CD8-positive, alpha-beta memory T cell (primary cell): ENCODE results near the gene MAP2K6. TPM values are rescaled to one million over a fixed set of nuclear protein-coding genes. Genes with fewer than 3 reads are reported as not detected.

Source experiments
- CTCF ChIA-PET: fragments of 350-600 bp; sonication (Branson Sonifier 250); formaldehyde crosslinking; loops from one replicate; lab custom pipeline; 2021; ENCODE audit warnings: antibody characterized with exemption; lab: Charles Lee
- POLR2A ChIA-PET: fragments of 350-600 bp; sonication (Branson Sonifier 250); formaldehyde crosslinking; loops from one replicate; lab custom pipeline; 2021; ENCODE audit warnings: antibody characterized with exemption; lab: Charles Lee
- DNase-seq, 5 donors: peaks; one replicate each; pipeline versions ENCODE4 v3.0.0 to v3.0.0-alpha.2; 2020 to 2022; ENCODE audit warnings: mixed read lengths in 1 of 5
- H3K27ac ChIP-seq: one replicate; pipeline ENCODE4 v1.7.0; 2013; ENCODE audit warnings: low read depth, mild to moderate bottlenecking, low read length, moderate library complexity
- H3K27me3 ChIP-seq: 2 replicates; pipeline ENCODE4 v1.7.0; 2013; ENCODE audit warnings: low read length, mild to moderate bottlenecking; ENCODE audit not compliant: insufficient read depth, poor library complexity, severe bottlenecking
- H3K36me3 ChIP-seq: 2 replicates; pipeline ENCODE4 v1.7.0; 2013; ENCODE audit warnings: mild to moderate bottlenecking, low read length, moderate library complexity; ENCODE audit not compliant: insufficient read depth
- H3K4me1 ChIP-seq: 2 replicates; pipeline ENCODE4 v1.7.0; 2013; ENCODE audit warnings: mild to moderate bottlenecking, low read length, moderate library complexity; ENCODE audit not compliant: insufficient read depth
- H3K4me3 ChIP-seq: 2 replicates; pipeline ENCODE4 v1.7.0; 2013; ENCODE audit warnings: mild to moderate bottlenecking, low read length
- H3K9me3 ChIP-seq: 2 replicates; pipeline ENCODE4 v1.7.0; 2013; ENCODE audit warnings: mild to moderate bottlenecking, low read length
- H3K27ac Mint-ChIP-seq, 8 donors: one replicate each; pipeline ENCODE4 v1.8.0; 2020 to 2021; ENCODE audit warnings: mixed read lengths in 8 of 8, mild to moderate bottlenecking in 6 of 8, inconsistent platforms in 3 of 8, moderate library complexity in 3 of 8
- H3K27me3 Mint-ChIP-seq, 2 donors: one replicate each; pipeline ENCODE4 v1.8.0; 2020 to 2021; ENCODE audit warnings: mixed read lengths in 2 of 2, mild to moderate bottlenecking in 1 of 2, moderate library complexity in 1 of 2
- H3K36me3 Mint-ChIP-seq, 3 donors: one replicate each; pipeline ENCODE4 v1.8.0; 2020 to 2021; ENCODE audit warnings: mixed read lengths in 3 of 3, inconsistent platforms in 1 of 3, mild to moderate bottlenecking in 1 of 3
- H3K4me1 Mint-ChIP-seq, 3 donors: one replicate each; pipeline ENCODE4 v1.8.0; 2020 to 2021; ENCODE audit warnings: mixed read lengths in 3 of 3, inconsistent platforms in 1 of 3, mild to moderate bottlenecking in 1 of 3
- H3K4me3 Mint-ChIP-seq, 7 donors: one replicate each; pipeline ENCODE4 v1.8.0; 2020 to 2021; ENCODE audit warnings: mixed read lengths in 7 of 7, mild to moderate bottlenecking in 6 of 7, moderate library complexity in 4 of 7, inconsistent platforms in 2 of 7
- H3K9me3 Mint-ChIP-seq, 5 donors: one replicate each; pipeline ENCODE4 v1.8.0; 2020 to 2022; ENCODE audit warnings: mixed read lengths in 5 of 5, mild to moderate bottlenecking in 3 of 5, moderate library complexity in 2 of 5, inconsistent platforms in 1 of 5
- polyA plus RNA-seq: library from polyadenylated mRNA; unstranded; fragments of 300-500 nt; fragmentation: Illumina TruSeq; gene quantifications from one replicate; pipeline ENCODE4 v1.2.3, GENCODE V29; 2021
- total RNA-seq, 2 experiments: library from RNA; stranded (reverse); gene quantifications; one replicate each; pipeline ENCODE4 v1.2.3, GENCODE V29; 2021

Gene MAP2K6
- total and polyA plus RNA-seq, 3 experiments from 2014 or later, result 1.9 to 18.7 (median 2.5) TPM

DNA sequence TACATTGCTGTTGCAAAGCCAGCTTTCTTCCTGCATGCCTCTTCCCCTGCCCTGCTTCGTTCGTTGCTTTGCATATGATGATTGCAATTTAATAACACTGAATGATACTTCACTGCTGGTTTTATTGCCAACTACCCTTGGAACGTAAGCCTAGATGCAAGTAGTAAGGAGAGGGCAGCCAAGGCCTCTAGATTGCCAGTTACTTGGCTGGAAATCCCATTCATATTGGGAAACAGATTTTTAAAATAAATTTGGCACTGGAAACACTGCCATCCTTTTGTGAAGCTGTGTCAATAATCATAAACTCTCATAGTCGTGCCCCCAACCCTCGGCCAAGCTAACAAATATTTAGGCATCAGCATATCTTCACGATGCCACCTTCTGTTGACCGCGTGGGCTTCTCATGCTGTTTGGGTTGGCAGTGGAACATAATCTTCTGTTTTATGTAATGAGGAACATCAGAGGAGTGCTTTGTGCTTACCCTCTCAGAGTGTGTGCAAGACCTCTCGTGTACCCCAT lies 86.5 kb downstream of the MAP2K6 start:
- no peaks in the 10 kb centered on the region for H3K9me3 ChIP-seq
- Mint-ChIP-seq H3K27me3 (no peaks in the 10 kb centered on the region), H3K4me1 (peaks cover 25 to 58% (median 57%) of the 10 kb centered on the region in 3 donors), H3K27ac (peak overlapping the region in 1 of 8 donors; percentile 38), H3K4me3 (no peak overlapping the region), H3K9me3 (no peaks in the 10 kb centered on the region), H3K36me3 (peaks cover 0 to 15% (median 13%) of the 10 kb centered on the region in 3 donors)
- no peak overlapping the region for H3K27ac ChIP-seq
- no peaks in the 10 kb centered on the region for H3K27me3 ChIP-seq
- no peaks in the 10 kb centered on the region for H3K4me1 ChIP-seq
- H3K36me3 ChIP-seq, result no peaks in the 10 kb centered on the region
- no peak for DNase-seq
- CTCF ChIA-PET, result interaction anchor here (1.0 kb wide), 2 partner anchors 12 to 106 kb away, joined by 3 read pairs; no protein-coding TSS in a partner anchor
- no peak overlapping the region for H3K4me3 ChIP-seq
- POLR2A ChIA-PET, result no interaction called here

DNA sequence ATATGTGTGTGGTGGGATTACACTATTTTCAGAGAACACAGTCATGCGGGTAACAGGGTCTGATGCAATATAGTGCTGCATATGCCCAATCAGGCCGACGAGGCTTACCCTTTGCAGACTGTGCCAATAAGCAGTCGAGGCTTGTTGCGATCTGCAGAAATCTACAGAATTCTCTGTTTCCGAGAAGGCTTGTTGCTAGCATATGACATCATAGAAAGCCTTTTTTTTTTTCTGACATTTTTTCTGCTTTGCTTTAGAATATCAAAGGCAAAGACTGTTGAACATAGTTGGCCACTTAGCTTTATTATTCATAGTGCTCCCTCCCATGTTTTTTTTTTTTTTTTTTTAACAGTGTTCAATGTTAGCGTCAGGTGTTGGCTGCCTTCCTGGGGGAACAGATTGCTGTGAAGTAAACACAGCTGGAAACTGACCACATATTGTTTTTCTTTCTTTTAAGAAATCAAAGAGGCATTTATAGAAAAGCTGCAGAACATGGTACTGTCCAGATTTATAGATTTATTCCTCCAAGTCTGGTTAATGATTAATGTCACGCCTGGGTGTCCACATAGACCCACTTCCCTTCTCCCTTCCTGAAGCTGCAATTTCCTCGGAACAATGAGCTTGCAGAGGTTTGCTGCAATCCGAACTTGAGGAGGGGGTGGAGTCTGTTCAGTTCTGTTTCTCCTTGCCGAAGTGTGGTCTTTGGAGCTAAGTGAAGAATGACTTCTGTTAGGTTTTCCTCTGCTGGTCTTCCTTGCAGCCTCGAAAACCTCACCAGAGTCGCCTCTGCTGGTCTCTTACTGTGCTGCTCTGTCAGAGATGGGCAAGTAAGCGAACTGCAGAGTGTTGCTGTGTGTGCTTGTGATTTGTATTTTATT lies 87.3 kb downstream of the MAP2K6 start:
- no peak overlapping the region for H3K4me3 Mint-ChIP-seq
- CTCF ChIA-PET, result interaction anchor here (1.0 kb wide), 2 partner anchors 11 to 107 kb away, joined by 3 read pairs; no protein-coding TSS in a partner anchor

DNA sequence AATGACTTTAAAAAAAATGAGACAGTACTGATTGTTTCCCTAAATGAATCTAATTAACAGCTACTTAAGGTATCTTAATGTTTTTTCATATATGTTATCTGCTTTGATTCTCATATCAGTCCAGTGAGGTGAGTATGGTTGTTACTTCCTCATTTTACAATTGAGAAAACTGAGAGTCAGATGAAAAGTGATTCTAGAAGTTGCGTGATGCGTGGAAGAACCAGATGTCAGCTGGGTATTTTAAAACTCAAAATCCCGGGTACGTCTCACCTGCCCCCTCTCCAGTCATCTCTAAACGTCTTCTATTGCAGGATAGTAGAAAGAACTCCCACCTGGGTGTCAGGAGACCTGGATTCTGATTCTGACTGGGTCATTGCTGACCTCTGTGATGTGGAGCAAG lies 89.2 kb downstream of the MAP2K6 start:
- no peak overlapping the region for H3K4me3 ChIP-seq
- no peaks in the 10 kb centered on the region for H3K36me3 ChIP-seq
- H3K27ac ChIP-seq, result no peak overlapping the region
- no peaks in the 10 kb centered on the region for H3K9me3 ChIP-seq
- Mint-ChIP-seq H3K36me3 (peaks cover 11 to 32% (median 15%) of the 10 kb centered on the region in 3 donors), H3K9me3 (no peaks in the 10 kb centered on the region), H3K27ac (peak overlapping the region in 6 of 8 donors; percentile 13 to 60 (median 22)), H3K4me3 (no peak overlapping the region), H3K4me1 (peaks cover 19 to 48% (median 41%) of the 10 kb centered on the region in 3 donors), H3K27me3 (no peaks in the 10 kb centered on the region)
- DNase-seq, result no peak
- CTCF ChIA-PET, result no interaction called here
- POLR2A ChIA-PET, result no interaction called here
- H3K27me3 ChIP-seq, result no peaks in the 10 kb centered on the region
- H3K4me1 ChIP-seq, result no peaks in the 10 kb centered on the region

More for the DNA sequence above, 87.3 kb downstream of the MAP2K6 start:
- Histone ChIP-seq H3K36me3 (no peaks in the 10 kb centered on the region), H3K9me3 (no peaks in the 10 kb centered on the region), H3K4me1 (no peaks in the 10 kb centered on the region), H3K27me3 (no peaks in the 10 kb centered on the region), H3K27ac (no peak overlapping the region), H3K4me3 (no peak overlapping the region)
- Mint-ChIP-seq H3K27ac (peak overlapping the region in 3 of 8 donors; percentile 18 to 48 (median 21)), H3K9me3 (no peaks in the 10 kb centered on the region), H3K27me3 (no peaks in the 10 kb centered on the region), H3K4me1 (peaks cover 22 to 54% (median 53%) of the 10 kb centered on the region in 3 donors), H3K36me3 (peaks cover 0 to 22% (median 11%) of the 10 kb centered on the region in 3 donors)
- POLR2A ChIA-PET, result no interaction called here
- no peak for DNase-seq

DNA sequence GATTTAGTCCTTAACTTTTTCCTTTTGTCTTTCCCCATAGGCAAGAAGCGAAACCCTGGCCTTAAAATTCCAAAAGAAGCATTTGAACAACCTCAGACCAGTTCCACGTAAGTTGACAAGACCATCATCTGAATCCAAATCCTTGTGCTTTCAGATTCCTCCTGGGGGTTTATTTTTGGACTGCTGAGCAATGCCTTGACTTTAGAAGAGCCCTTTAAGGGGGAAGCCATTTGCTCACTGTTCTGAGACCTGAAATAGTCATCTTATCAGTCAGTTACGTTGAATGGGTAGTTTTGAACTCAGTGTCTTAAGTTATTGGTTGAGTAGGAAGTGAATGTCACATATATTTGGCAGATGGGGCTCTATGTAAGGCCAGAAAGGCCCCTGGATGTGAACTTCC lies 91.2 kb downstream of the MAP2K6 start:
- Mint-ChIP-seq H3K36me3 (peaks cover 13 to 45% (median 21%) of the 10 kb centered on the region in 3 donors), H3K9me3 (no peaks in the 10 kb centered on the region), H3K27ac (peak overlapping the region in 4 of 8 donors; percentile 44 to 90 (median 65)), H3K4me1 (peaks cover 14 to 40% (median 32%) of the 10 kb centered on the region in 3 donors), H3K4me3 (no peak overlapping the region), H3K27me3 (no peaks in the 10 kb centered on the region)
- DNase-seq, result no peak
- no peaks in the 10 kb centered on the region for H3K9me3 ChIP-seq
- no peaks in the 10 kb centered on the region for H3K27me3 ChIP-seq
- no peak overlapping the region for H3K4me3 ChIP-seq
- POLR2A ChIA-PET, result no interaction called here
- CTCF ChIA-PET, result no interaction called here
- no peak overlapping the region for H3K27ac ChIP-seq
- no peaks in the 10 kb centered on the region for H3K4me1 ChIP-seq
- no peaks in the 10 kb centered on the region for H3K36me3 ChIP-seq

DNA sequence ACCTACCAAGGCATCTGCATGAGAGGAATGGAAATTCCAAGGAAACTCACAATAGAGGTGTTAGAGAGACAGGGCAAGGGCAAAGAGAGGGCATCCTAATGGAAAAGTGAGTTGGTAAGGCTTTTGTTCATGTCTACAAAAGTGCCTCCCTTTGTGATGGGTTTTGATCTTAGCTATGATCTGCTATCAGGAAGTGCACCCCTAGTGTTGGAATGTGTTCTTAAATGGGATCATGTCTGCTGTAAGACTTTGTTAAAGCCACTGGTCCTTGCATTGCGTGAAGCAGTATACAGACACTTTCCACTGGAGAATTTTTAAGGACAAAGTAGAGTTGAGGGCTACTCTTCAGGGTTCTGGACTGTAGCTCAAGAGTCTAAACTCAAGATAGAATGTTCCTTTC lies 92.0 kb downstream of the MAP2K6 start:
- POLR2A ChIA-PET, result no interaction called here
- Mint-ChIP-seq H3K9me3 (no peaks in the 10 kb centered on the region), H3K4me1 (peaks cover 13 to 33% (median 24%) of the 10 kb centered on the region in 3 donors), H3K4me3 (no peak overlapping the region), H3K36me3 (peaks cover 12 to 48% (median 21%) of the 10 kb centered on the region in 3 donors), H3K27me3 (no peaks in the 10 kb centered on the region), H3K27ac (no peak overlapping the region)
- Histone ChIP-seq H3K9me3 (no peaks in the 10 kb centered on the region), H3K27ac (no peak overlapping the region), H3K4me1 (no peaks in the 10 kb centered on the region), H3K36me3 (no peaks in the 10 kb centered on the region), H3K27me3 (no peaks in the 10 kb centered on the region), H3K4me3 (no peak overlapping the region)
- CTCF ChIA-PET, result interaction anchor here (0.9 to 1.3 kb wide), 3 partner anchors 10 to 111 kb away, joined by 3 read pairs; no protein-coding TSS in a partner anchor
- DNase-seq, result no peak

DNA sequence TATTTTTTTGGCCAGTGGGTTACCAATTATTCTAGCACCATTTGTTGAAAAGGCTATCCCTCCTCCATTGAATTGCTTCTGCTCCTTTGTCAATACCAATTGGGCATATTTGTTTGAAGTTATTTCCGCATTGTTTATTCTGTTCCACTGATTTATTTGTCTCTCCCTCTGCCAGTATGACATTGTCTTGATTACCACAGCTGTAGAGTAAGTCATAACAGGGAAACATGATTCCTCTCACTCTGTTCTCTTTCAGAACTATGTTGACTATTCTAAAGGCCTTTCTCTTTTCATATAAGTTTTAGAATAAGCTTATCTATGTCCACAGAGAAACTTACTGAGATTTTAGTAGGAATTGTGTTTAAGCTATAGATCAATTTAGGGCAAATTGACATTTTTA lies 94.3 kb downstream of the MAP2K6 start:
- H3K27me3 ChIP-seq, result no peaks in the 10 kb centered on the region
- no peak overlapping the region for H3K4me3 ChIP-seq
- no peaks in the 10 kb centered on the region for H3K4me1 ChIP-seq
- Mint-ChIP-seq H3K4me1 (peaks cover 7 to 17% (median 12%) of the 10 kb centered on the region in 3 donors), H3K27ac (no peak overlapping the region), H3K36me3 (peaks cover 12 to 51% (median 21%) of the 10 kb centered on the region in 3 donors), H3K9me3 (no peaks in the 10 kb centered on the region), H3K4me3 (no peak overlapping the region), H3K27me3 (no peaks in the 10 kb centered on the region)
- no peak for DNase-seq
- ChIA-PET POLR2A (no interaction called here), CTCF (no interaction called here)
- no peak overlapping the region for H3K27ac ChIP-seq
- H3K9me3 ChIP-seq, result no peaks in the 10 kb centered on the region
- H3K36me3 ChIP-seq, result no peaks in the 10 kb centered on the region

DNA sequence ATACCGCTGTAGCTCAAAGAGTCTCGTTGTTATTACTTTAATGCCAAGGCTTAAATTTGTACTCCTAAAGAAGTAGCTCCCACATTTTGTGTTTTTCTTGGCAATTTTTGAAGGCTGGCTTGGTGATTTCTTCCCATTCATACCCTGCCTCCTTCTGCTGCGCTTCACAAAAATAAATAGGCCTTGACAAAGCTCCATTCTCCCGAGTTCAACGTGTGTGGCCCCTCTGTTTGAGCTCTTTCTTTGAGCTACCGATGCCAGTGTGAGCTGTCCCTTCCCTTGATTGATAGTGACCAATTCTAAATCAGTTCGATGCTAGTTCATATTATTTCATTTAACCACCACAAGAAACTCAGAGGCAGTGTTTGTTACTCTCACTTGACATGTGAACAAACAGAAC lies 96.8 kb downstream of the MAP2K6 start:
- no peaks in the 10 kb centered on the region for H3K9me3 ChIP-seq
- no peaks in the 10 kb centered on the region for H3K27me3 ChIP-seq
- Mint-ChIP-seq H3K9me3 (no peaks in the 10 kb centered on the region), H3K27ac (no peak overlapping the region), H3K27me3 (no peaks in the 10 kb centered on the region), H3K4me1 (peaks cover 4 to 8% (median 6%) of the 10 kb centered on the region in 3 donors), H3K36me3 (peaks cover 6 to 45% (median 21%) of the 10 kb centered on the region in 3 donors), H3K4me3 (no peak overlapping the region)
- no peaks in the 10 kb centered on the region for H3K36me3 ChIP-seq
- ChIA-PET POLR2A (no interaction called here), CTCF (interaction anchor here (0.6 to 1.6 kb wide), 2 partner anchors 11 to 275 kb away, joined by 3 to 4 read pairs; no protein-coding TSS in a partner anchor)
- no peak overlapping the region for H3K27ac ChIP-seq
- no peak for DNase-seq
- no peak overlapping the region for H3K4me3 ChIP-seq
- H3K4me1 ChIP-seq, result no peaks in the 10 kb centered on the region

DNA sequence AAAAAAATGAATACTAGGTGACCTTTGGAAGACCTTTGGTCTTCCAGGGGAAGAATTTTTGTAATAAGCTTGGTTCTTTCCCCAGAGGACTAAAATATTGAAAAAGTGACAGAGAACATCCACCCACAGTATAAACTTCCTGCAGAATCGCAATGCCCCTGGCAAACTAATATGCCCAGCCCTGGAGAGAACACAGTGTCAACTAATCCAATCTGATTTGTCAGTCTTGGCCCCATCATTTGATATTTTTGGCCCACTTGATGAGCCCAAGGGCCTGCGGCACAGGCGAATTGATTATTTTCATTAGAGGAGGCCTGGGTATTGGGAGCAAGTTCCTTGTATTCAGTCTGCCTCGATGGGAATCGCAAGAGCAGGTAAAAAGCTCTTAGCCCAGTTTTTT lies 98.4 kb downstream of the MAP2K6 start:
- Histone ChIP-seq H3K9me3 (no peaks in the 10 kb centered on the region), H3K27ac (no peak overlapping the region), H3K4me3 (no peak overlapping the region), H3K27me3 (no peaks in the 10 kb centered on the region), H3K36me3 (no peaks in the 10 kb centered on the region), H3K4me1 (no peaks in the 10 kb centered on the region)
- peaks cover 16 to 45% (median 20%) of the 10 kb centered on the region in 3 donors for H3K36me3 Mint-ChIP-seq
- peaks cover 4 to 6% (median 4%) of the 10 kb centered on the region in 3 donors for H3K4me1 Mint-ChIP-seq
- H3K4me3 Mint-ChIP-seq, result no peak overlapping the region
- peak overlapping the region in 1 of 8 donors; percentile 63 for H3K27ac Mint-ChIP-seq
- ChIA-PET CTCF (interaction anchor here (1.4 kb wide), 1 partner anchor 12 kb away, joined by 3 read pairs; no protein-coding TSS in a partner anchor), POLR2A (no interaction called here)
- DNase-seq, result no peak
- H3K27me3 Mint-ChIP-seq, result no peaks in the 10 kb centered on the region
- H3K9me3 Mint-ChIP-seq, result no peaks in the 10 kb centered on the region
